HepG2 (cell line): Measurements from ENCODE around the gene SEMA3G. TPM values are rescaled to one million over a fixed set of nuclear protein-coding genes. Genes with fewer than 3 reads are reported as not detected.
A peak's percentile ranks its signal among the peaks of the same experiment; 100 is the strongest.

Source experiments
- BRD4 ChIP-seq: sonication (generic); formaldehyde crosslinking; IDR thresholded peaks from 2 replicates; pipeline ENCODE4 v1.4.0; 2020; ENCODE audit warnings: missing genetic modification reagents
- DNMT1 ChIP-seq: sonication (generic); formaldehyde crosslinking; IDR thresholded peaks from 2 replicates; pipeline ENCODE4 v1.5.1; 2020; ENCODE audit warnings: mild to moderate bottlenecking, missing genetic modification reagents
- ELF3 ChIP-seq: IDR thresholded peaks from 2 replicates; pipeline ENCODE4 v1.6.1; 2016; ENCODE audit warnings: missing genetic modification reagents, missing compliant biosample characterization
- FOSL2 ChIP-seq: sonication (generic); formaldehyde crosslinking; IDR thresholded peaks from 2 replicates; pipeline ENCODE4 v1.4.0; 2020; ENCODE audit warnings: missing genetic modification reagents
- HIVEP1 ChIP-seq: sonication (generic); formaldehyde crosslinking; IDR thresholded peaks from 2 replicates; pipeline ENCODE4 v1.4.0; 2020; ENCODE audit warnings: mild to moderate bottlenecking, missing genetic modification reagents
- IKZF4 ChIP-seq: sonication (generic); formaldehyde crosslinking; IDR thresholded peaks from 2 replicates; pipeline ENCODE4 v1.5.1; 2020; ENCODE audit warnings: borderline replicate concordance, mild to moderate bottlenecking, low read depth, missing genetic modification reagents; ENCODE audit errors: not compliant biosample characterization
- JUN ChIP-seq: sonication (generic); formaldehyde crosslinking; IDR thresholded peaks from 2 replicates; pipeline ENCODE4 v1.4.0; 2020; ENCODE audit warnings: mild to moderate bottlenecking, missing genetic modification reagents
- MAZ ChIP-seq, 2 experiments: sonication (generic) in 1 of 2; formaldehyde crosslinking in 1 of 2; IDR thresholded peaks; 2 replicates each; pipeline versions ENCODE4 v1.5.0 to v1.6.1; 2012 to 2020; ENCODE audit warnings: low read depth in 2 of 2, mild to moderate bottlenecking in 2 of 2, borderline replicate concordance in 1 of 2, improper control_type of control experiment in 1 of 2, low read length in 1 of 2, missing genetic modification reagents in 1 of 2, moderate library complexity in 1 of 2
- MEIS1 ChIP-seq: sonication (generic); formaldehyde crosslinking; IDR thresholded peaks from 2 replicates; pipeline ENCODE4 v1.9.0; 2021; ENCODE audit warnings: mild to moderate bottlenecking, missing genetic modification reagents, moderate library complexity, borderline replicate concordance
- MTA3 ChIP-seq: sonication (generic); formaldehyde crosslinking; IDR thresholded peaks from 2 replicates; pipeline ENCODE4 v1.4.0; 2020; ENCODE audit warnings: missing genetic modification reagents
- MTF1 ChIP-seq: sonication (generic); formaldehyde crosslinking; IDR thresholded peaks from 2 replicates; pipeline ENCODE4 v1.5.0; 2020; ENCODE audit warnings: missing genetic modification reagents
- NR2F6 ChIP-seq, 2 experiments: IDR thresholded peaks; 2 replicates each; pipeline ENCODE4 v1.6.1; 2016; ENCODE audit warnings: antibody characterized with exemption in 1 of 2, mild to moderate bottlenecking in 1 of 2
- SIN3B ChIP-seq: fragments of 150-350 bp; IDR thresholded peaks from 2 replicates; pipeline ENCODE4 v1.6.1; 2014; ENCODE audit warnings: low read length
- TARDBP ChIP-seq: sonication (generic); formaldehyde crosslinking; IDR thresholded peaks from 2 replicates; pipeline ENCODE4 v1.8.0; 2022; ENCODE audit warnings: mild to moderate bottlenecking, missing genetic modification reagents
- TBL1XR1 ChIP-seq: fragments of 150-350 bp; IDR thresholded peaks from 2 replicates; pipeline ENCODE4 v1.6.1; 2014; ENCODE audit warnings: borderline replicate concordance, low read length; ENCODE audit not compliant: partially characterized antibody
- TGIF2 ChIP-seq: IDR thresholded peaks from 2 replicates; pipeline ENCODE4 v1.6.1; 2016; ENCODE audit warnings: control low read depth, missing compliant biosample characterization
- ZC3H4 ChIP-seq: sonication (generic); formaldehyde crosslinking; IDR thresholded peaks from 2 replicates; pipeline ENCODE4 v1.4.0; 2020; ENCODE audit warnings: missing genetic modification reagents, borderline replicate concordance
- ZFAT ChIP-seq: sonication (generic); formaldehyde crosslinking; conservative IDR thresholded peaks from 2 replicates; pipeline ENCODE4 v1.8.1; 2023; ENCODE audit warnings: missing genetic modification reagents, inconsistent platforms
- ZFP41 ChIP-seq: sonication (generic); formaldehyde crosslinking; IDR thresholded peaks from 2 replicates; pipeline ENCODE4 v1.4.0; 2020; ENCODE audit warnings: mild to moderate bottlenecking, missing genetic modification reagents, borderline replicate concordance
- ZMAT3 ChIP-seq: sonication (generic); formaldehyde crosslinking; conservative IDR thresholded peaks from 2 replicates; pipeline ENCODE4 v1.7.0; 2021; ENCODE audit warnings: missing genetic modification reagents
- ZNF224 ChIP-seq: sonication (generic); formaldehyde crosslinking; IDR thresholded peaks from 2 replicates; pipeline ENCODE4 v1.5.0; 2020; ENCODE audit warnings: mild to moderate bottlenecking, missing genetic modification reagents
- ZNF501 ChIP-seq: sonication (generic); formaldehyde crosslinking; IDR thresholded peaks from 2 replicates; pipeline ENCODE4 v1.5.1; 2020; ENCODE audit warnings: mild to moderate bottlenecking, moderate library complexity, missing genetic modification reagents
- ZNF567 ChIP-seq: sonication (generic); formaldehyde crosslinking; IDR thresholded peaks from 2 replicates; pipeline ENCODE4 v1.8.1; 2023; ENCODE audit warnings: mild to moderate bottlenecking, missing genetic modification reagents, borderline replicate concordance
- ZNF678 ChIP-seq: sonication (generic); formaldehyde crosslinking; IDR thresholded peaks from 2 replicates; pipeline ENCODE4 v1.4.0; 2020; ENCODE audit warnings: mild to moderate bottlenecking, missing genetic modification reagents
- ZNF761 ChIP-seq: sonication (generic); formaldehyde crosslinking; conservative IDR thresholded peaks from 2 replicates; pipeline ENCODE4 v1.4.0; 2020; ENCODE audit warnings: mild to moderate bottlenecking, missing genetic modification reagents
- ZNF766 ChIP-seq: sonication (generic); formaldehyde crosslinking; IDR thresholded peaks from 2 replicates; pipeline ENCODE4 v1.5.0; 2020; ENCODE audit warnings: missing genetic modification reagents, borderline replicate concordance
- ZNF772 ChIP-seq: sonication (generic); formaldehyde crosslinking; IDR thresholded peaks from 2 replicates; pipeline ENCODE4 v1.5.0; 2020; ENCODE audit warnings: mild to moderate bottlenecking, missing genetic modification reagents
- ZNF816 ChIP-seq: sonication (generic); formaldehyde crosslinking; IDR thresholded peaks from 2 replicates; pipeline ENCODE4 v1.8.0; 2022; ENCODE audit warnings: missing genetic modification reagents, mild to moderate bottlenecking, borderline replicate concordance
- ZSCAN9 ChIP-seq: IDR thresholded peaks from 2 replicates; pipeline ENCODE4 v1.6.1; 2016; ENCODE audit warnings: borderline replicate concordance
- polyA plus RNA-seq, 8 experiments: library from polyadenylated mRNA; depleted of rRNA in 3 of 8; stranded (reverse) in 7 of 8; unstranded in 1 of 8; fragments of >200 nt; fragmentation: Illumina TruSeq in 4 of 8; extraction: Trizol in 4 of 8; gene quantifications; 2 replicates each; pipeline versions ENCODE4 v1.2.1 to v1.2.3, GENCODE V29; 2011 to 2016; ENCODE audit warnings: low read depth in 4 of 8, missing spikeins in 1 of 8, mixed read lengths in 1 of 8; ENCODE audit not compliant: insufficient read depth in 1 of 8
- total RNA-seq, 5 experiments: library from RNA; depleted of rRNA; stranded (reverse); fragments of >200 nt; fragmentation: Illumina TruSeq; extraction: Trizol; gene quantifications; 2 replicates each; pipeline ENCODE4 v1.2.3, GENCODE V29; 2016; ENCODE audit warnings: low read depth in 1 of 5
- TF ChIP-seq, protein P1 (sequence below): sonication (generic); formaldehyde crosslinking; conservative IDR thresholded peaks from 2 replicates; pipeline ENCODE4 v1.8.0; 2022; ENCODE audit warnings: missing genetic modification reagents
- TF ChIP-seq, protein P2 (sequence below): IDR thresholded peaks from 2 replicates; pipeline ENCODE4 v1.6.1; 2016; ENCODE audit warnings: low read depth, borderline replicate concordance

The SEMA3G gene
- total and polyA plus RNA-seq, 2 of the 13 experiments (the other 11 are each of a cell fraction or from before 2014, with no cell fraction given): 6.1 to 8.3 TPM

DNA sequence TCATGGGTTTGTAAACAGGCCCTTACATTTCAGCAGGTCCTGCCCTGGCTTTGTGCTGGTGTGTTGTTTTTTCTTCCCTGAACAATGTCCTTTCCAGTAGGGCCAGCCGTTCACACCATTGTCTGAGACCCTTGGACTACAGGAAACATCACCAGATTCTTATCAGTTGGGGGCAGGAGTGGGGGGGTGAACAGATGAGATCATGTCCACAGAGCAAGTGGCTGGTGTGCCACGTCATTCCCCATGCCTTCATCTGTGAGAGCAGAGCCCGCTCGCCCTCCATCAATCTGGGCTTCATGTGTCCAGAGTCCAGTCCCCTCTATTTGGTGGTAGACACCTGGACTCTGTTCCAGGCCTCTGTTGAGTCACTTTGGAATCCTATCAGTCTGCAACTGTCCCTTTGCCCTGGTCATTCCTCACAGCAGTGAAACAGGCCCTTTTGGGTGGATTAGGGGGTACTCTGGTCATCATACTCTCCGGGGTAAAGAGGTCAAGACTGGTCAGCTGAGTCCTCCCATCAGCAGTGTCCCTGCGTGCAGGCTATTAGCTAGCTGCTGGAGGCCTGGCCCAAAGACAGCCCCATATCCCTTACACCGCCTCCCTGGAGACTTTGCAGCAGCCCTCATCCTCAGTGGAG lies 15.0 kb downstream of the SEMA3G start (continued):
- TF ChIP-seq MAZ (IDR thresholded peaks at IDR 0.05; ENCODE audit: borderline replicate concordance, low read depth, low read length): 0 out of 2 replicates have a peak, but pooled peaks have one; percentile 51
- peak; percentile 44; the same call in 1 of the 2 replicates for TF ChIP-seq MAZ (CRISPR knock-in tag; IDR thresholded peaks at IDR 0.05; ENCODE audit: low read depth)
- TF ChIP-seq ZNF766 (CRISPR knock-in tag): no peak
- TF ChIP-seq ZNF816 (CRISPR knock-in tag): no peak; the same call in 1 of the 2 replicates
- TF ChIP-seq, protein P1, sequence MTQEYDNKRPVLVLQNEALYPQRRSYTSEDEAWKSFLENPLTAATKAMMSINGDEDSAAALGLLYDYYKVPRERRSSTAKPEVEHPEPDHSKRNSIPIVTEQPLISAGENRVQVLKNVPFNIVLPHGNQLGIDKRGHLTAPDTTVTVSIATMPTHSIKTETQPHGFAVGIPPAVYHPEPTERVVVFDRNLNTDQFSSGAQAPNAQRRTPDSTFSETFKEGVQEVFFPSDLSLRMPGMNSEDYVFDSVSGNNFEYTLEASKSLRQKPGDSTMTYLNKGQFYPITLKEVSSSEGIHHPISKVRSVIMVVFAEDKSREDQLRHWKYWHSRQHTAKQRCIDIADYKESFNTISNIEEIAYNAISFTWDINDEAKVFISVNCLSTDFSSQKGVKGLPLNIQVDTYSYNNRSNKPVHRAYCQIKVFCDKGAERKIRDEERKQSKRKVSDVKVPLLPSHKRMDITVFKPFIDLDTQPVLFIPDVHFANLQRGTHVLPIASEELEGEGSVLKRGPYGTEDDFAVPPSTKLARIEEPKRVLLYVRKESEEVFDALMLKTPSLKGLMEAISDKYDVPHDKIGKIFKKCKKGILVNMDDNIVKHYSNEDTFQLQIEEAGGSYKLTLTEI (CRISPR knock-in tag): no peak
- peak; percentile 89; the same call in 1 of the 2 replicates for TF ChIP-seq TARDBP (CRISPR knock-in tag)
- peak; percentile 78 for TF ChIP-seq ZNF501 (CRISPR knock-in tag)
- no peak for TF ChIP-seq ZFP41 (CRISPR knock-in tag)
- TF ChIP-seq ZNF761 (CRISPR knock-in tag): no peak
- peak; percentile 86 for TF ChIP-seq ELF3 (CRISPR knock-in tag)
- TF ChIP-seq DNMT1 (CRISPR knock-in tag): no peak
- no peak for TF ChIP-seq ZFAT (CRISPR knock-in tag)
- TF ChIP-seq ZNF678 (CRISPR knock-in tag): no peak
- TF ChIP-seq TBL1XR1: peak; percentile 82
- TF ChIP-seq ZNF567 (CRISPR knock-in tag): no peak
- peak; percentile 74; the same call in 1 of the 2 replicates for TF ChIP-seq MEIS1 (CRISPR knock-in tag)
- TF ChIP-seq SIN3B: no peak
- no peak for TF ChIP-seq MTF1 (CRISPR knock-in tag)
- TF ChIP-seq ZNF772 (CRISPR knock-in tag): no peak
- TF ChIP-seq ZSCAN9 (CRISPR knock-in tag): no peak
- TF ChIP-seq MTA3 (CRISPR knock-in tag): no peak
- TF ChIP-seq ZNF224: no peak
- no peak for TF ChIP-seq TGIF2 (CRISPR knock-in tag)
- peak; percentile 100 for TF ChIP-seq JUN
- TF ChIP-seq FOSL2 (CRISPR knock-in tag): peak; percentile 92
- TF ChIP-seq ZMAT3: no peak
- TF ChIP-seq, protein P2, sequence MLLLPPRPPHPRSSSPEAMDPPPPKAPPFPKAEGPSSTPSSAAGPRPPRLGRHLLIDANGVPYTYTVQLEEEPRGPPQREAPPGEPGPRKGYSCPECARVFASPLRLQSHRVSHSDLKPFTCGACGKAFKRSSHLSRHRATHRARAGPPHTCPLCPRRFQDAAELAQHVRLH (CRISPR knock-in tag): peak; percentile 81; the same call in 1 of the 2 replicates
- TF ChIP-seq BRD4 (CRISPR knock-in tag): no peak
- TF ChIP-seq HIVEP1 (CRISPR knock-in tag): peak; percentile 86
- TF ChIP-seq IKZF4: no peak
- TF ChIP-seq ZC3H4: no peak
- TF ChIP-seq NR2F6 (IDR thresholded peaks at IDR 0.05): peak; percentile 74
- TF ChIP-seq NR2F6 (CRISPR knock-in tag; IDR thresholded peaks at IDR 0.05): no peak; the same call in none of the 2 replicates
